ENCODE data around the gene STPG3. TPM values are rescaled to one million over a fixed set of nuclear protein-coding genes. Genes with fewer than 3 reads are reported as not detected.

The STPG3 gene
- total and polyA plus RNA-seq, 9 of the 15 experiments (the other 6 are each of a cell fraction or from before 2014, with no cell fraction given), result not detected

GRCh38 chr9:137302449-137303150 lies 51.5 kb downstream of the STPG3 start (continued):
- no peak; the same call in 1 of the 2 replicates for TF ChIP-seq HCFC1 (IDR thresholded peaks at IDR 0.05; ENCODE audit: low read depth, low read length)
- peak; percentile 56 for TF ChIP-seq CHD1 (IDR thresholded peaks at IDR 0.05; ENCODE audit: low read length)
- TF ChIP-seq ZNF146 (CRISPR knock-in tag; IDR thresholded peaks at IDR 0.05; ENCODE audit: unreplicated experiment), result no peak
- no peak for TF ChIP-seq GTF2F1 (IDR thresholded peaks at IDR 0.05; ENCODE audit: low read depth, low read length)
- no peak for TF ChIP-seq KHSRP (IDR thresholded peaks at IDR 0.05)
- TF ChIP-seq ATF6 (CRISPR knock-in tag; IDR thresholded peaks at IDR 0.05), result no peak
- no peak for TF ChIP-seq TCF7 (IDR thresholded peaks at IDR 0.05; ENCODE audit: borderline replicate concordance)
- TF ChIP-seq RNF2 (IDR thresholded peaks at IDR 0.05), result no peak
- peak in 1 of 2 experiments; percentile 80; a peak in 2 of 4 replicates for TF ChIP-seq ZNF639 (CRISPR knock-in tag; conservative IDR thresholded peaks at IDR 0.05 in 1 of 2, IDR thresholded peaks at IDR 0.05 in 1 of 2)
- TF ChIP-seq NFIC (IDR thresholded peaks at IDR 0.05), result no peak
- peak; percentile 91 for TF ChIP-seq ZFX (CRISPR knock-in tag; IDR thresholded peaks at IDR 0.05)
- no peak for TF ChIP-seq ZNF584 (CRISPR knock-in tag; IDR thresholded peaks at IDR 0.05; ENCODE audit: low read depth)
- TF ChIP-seq STAT5B (CRISPR knock-in tag; IDR thresholded peaks at IDR 0.05), result no peak
- TF ChIP-seq NFIX (CRISPR knock-in tag; IDR thresholded peaks at IDR 0.05; ENCODE audit: low read depth), result no peak
- peak; percentile 31 for TF ChIP-seq HMGN3 (IDR thresholded peaks at IDR 0.05; ENCODE audit: borderline replicate concordance, extremely low read depth, insufficient read length, low read depth, low read length)
- no peak for TF ChIP-seq SIRT6 (IDR thresholded peaks at IDR 0.05; ENCODE audit: low read depth, low read length)
- TF ChIP-seq MTA3 (IDR thresholded peaks at IDR 0.05; ENCODE audit: borderline replicate concordance), result peak; percentile 87
- TF ChIP-seq RAD21 (CRISPR knock-in tag; conservative IDR thresholded peaks at IDR 0.05 in 1 of 2, IDR thresholded peaks at IDR 0.05 in 1 of 2), result 0 out of 4 replicates have a peak, but pooled peaks of 1 of the 2 experiments have one; percentile 27
- no peak for TF ChIP-seq THRA (IDR thresholded peaks at IDR 0.05)
- TF ChIP-seq SOX6 (IDR thresholded peaks at IDR 0.05), result no peak
- no peak for TF ChIP-seq CREB5 (CRISPR knock-in tag; IDR thresholded peaks at IDR 0.05)
- no peak for TF ChIP-seq NFATC3 (IDR thresholded peaks at IDR 0.05)
- no peak for TF ChIP-seq NEUROD1 (IDR thresholded peaks at IDR 0.05; ENCODE audit: borderline replicate concordance, low read depth, low read length, partially characterized antibody)
